Natural killer cell (primary cell): Measurements from ENCODE around the gene SEBOX. TPM values are rescaled to one million over a fixed set of nuclear protein-coding genes. Genes with fewer than 3 reads are reported as not detected.
A peak's percentile ranks its signal among the peaks of the same experiment; 100 is the strongest.

Experiments
- ATAC-seq, 3 donors: fragments of 150-1000 bp in 2 of 3; fragments of 200-7000 bp in 1 of 3; cut with Tn5 transposase; 1 replicate in 1 of 3; 2 replicates in 2 of 3; pipeline ENCODE4 v1.10.0; 2021; ENCODE audit warnings: mild to moderate bottlenecking in 2 of 3, moderate library complexity in 2 of 3
- DNase-seq, 2 donors: peaks; one replicate each; pipeline versions ENCODE4 v3.0.0 to v3.0.0-alpha.2; 2013 to 2021; ENCODE audit warnings: mixed read lengths in 1 of 2
- H3K27ac ChIP-seq: one replicate; pipeline ENCODE4 v1.5.1; 2013; ENCODE audit warnings: mild to moderate bottlenecking, low read length
- H3K27me3 ChIP-seq: one replicate; pipeline ENCODE4 v1.6.1; 2013; ENCODE audit warnings: low read length; ENCODE audit not compliant: control insufficient read depth, insufficient read depth
- H3K36me3 ChIP-seq: one replicate; pipeline ENCODE4 v1.6.1; 2013; ENCODE audit warnings: low read length; ENCODE audit not compliant: control insufficient read depth, insufficient read depth
- H3K4me1 ChIP-seq: one replicate; pipeline ENCODE4 v1.6.1; 2013; ENCODE audit warnings: low read length; ENCODE audit not compliant: control insufficient read depth, insufficient read depth
- H3K4me3 ChIP-seq: one replicate; pipeline ENCODE4 v1.5.1; 2013; ENCODE audit warnings: low read length
- H3K9me3 ChIP-seq: one replicate; pipeline ENCODE4 v1.6.1; 2013; ENCODE audit warnings: low read length; ENCODE audit not compliant: control insufficient read depth, insufficient read depth
- H3K27ac Mint-ChIP-seq, 2 donors: one replicate each; pipeline ENCODE4 v1.8.0; 2022; ENCODE audit warnings: mild to moderate bottlenecking in 2 of 2, mixed read lengths in 2 of 2, moderate library complexity in 1 of 2
- H3K27me3 Mint-ChIP-seq, 2 donors: one replicate each; pipeline ENCODE4 v1.8.0; 2022; ENCODE audit warnings: low read depth in 2 of 2, mixed read lengths in 2 of 2
- H3K36me3 Mint-ChIP-seq: one replicate; pipeline ENCODE4 v1.8.0; 2022; ENCODE audit warnings: mixed read lengths
- H3K4me1 Mint-ChIP-seq, 2 donors: one replicate each; pipeline ENCODE4 v1.8.0; 2022; ENCODE audit warnings: mixed read lengths in 2 of 2
- H3K4me3 Mint-ChIP-seq: one replicate; pipeline ENCODE4 v1.8.0; 2022; ENCODE audit warnings: mild to moderate bottlenecking, moderate library complexity, mixed read lengths
- H3K9me3 Mint-ChIP-seq, 2 donors: one replicate each; pipeline ENCODE4 v1.8.0; 2022; ENCODE audit warnings: mixed read lengths in 2 of 2
- CTCF ChIP-seq: fragments of 200-600 bp; IDR thresholded peaks from one replicate; pipeline ENCODE4 v1.8.0; 2022; ENCODE audit warnings: antibody characterized with exemption
- WGBS: methylation state at CpG from one replicate; pipeline ENCODE4 v1.1.7; 2013; ENCODE audit warnings: missing lambda C conversion rate; ENCODE audit not compliant: insufficient coverage; 5-methylcytosine and 5-hydroxymethylcytosine counted together
- intact Hi-C: fragments of 100-400 bp; cut with micrococcal nuclease; formaldehyde crosslinking; loops from one replicate; pipeline ENCODE4 v1.14.2; 2022
- total RNA-seq, 4 donors: library from RNA; stranded (reverse); fragments of 120-200 nt in 1 of 4; gene quantifications; one replicate each; pipeline versions ENCODE4 v1.2.3 to v1.2.4, GENCODE V29; 2013 to 2022

Gene SEBOX
- total RNA-seq, 3 donors from 2014 or later (not counting 1 experiment from before 2014, with no cell fraction given): not detected

GRCh38 chr17:28324267-28324745, 40.7 kb downstream of the SEBOX start:
- DNase-seq: no peak
- no peak for ATAC-seq

GRCh38 chr17:28320215-28321061, 44.6 kb downstream of the SEBOX start:
- no peak for DNase-seq
- no peaks in the 10 kb centered on the region for H3K9me3 ChIP-seq
- WGBS: 89% methylated on average over 8 of the region's 8 CpGs
- Mint-ChIP-seq H3K4me1 (peaks cover 25 to 28% of the 10 kb centered on the region in 2 donors), H3K9me3 (no peaks in the 10 kb centered on the region), H3K27ac (peak overlapping the region; percentile 78 to 90), H3K4me3 (peak overlapping the region; percentile 89), H3K27me3 (no peaks in the 10 kb centered on the region), H3K36me3 (no peaks in the 10 kb centered on the region)
- no peaks in the 10 kb centered on the region for H3K27me3 ChIP-seq
- H3K36me3 ChIP-seq: no peaks in the 10 kb centered on the region
- H3K4me3 ChIP-seq: no peak overlapping the region
- no peak overlapping the region for H3K27ac ChIP-seq
- intact Hi-C loops: no loop called here
- TF ChIP-seq CTCF: no peak
- no peak for ATAC-seq
- peaks cover 18% of the 10 kb centered on the region for H3K4me1 ChIP-seq

More at GRCh38 chr17:28324267-28324745, 40.7 kb downstream of the SEBOX start:
- Mint-ChIP-seq H3K4me3 (no peak overlapping the region), H3K36me3 (peaks cover 12% of the 10 kb centered on the region), H3K9me3 (no peaks in the 10 kb centered on the region), H3K4me1 (peaks cover 10 to 11% of the 10 kb centered on the region in 2 donors), H3K27me3 (no peaks in the 10 kb centered on the region), H3K27ac (no peak overlapping the region)
- no peak for TF ChIP-seq CTCF
- intact Hi-C loops: no loop called here
- no peak overlapping the region for H3K4me3 ChIP-seq
- no peaks in the 10 kb centered on the region for H3K9me3 ChIP-seq
- no peaks in the 10 kb centered on the region for H3K27me3 ChIP-seq
- H3K36me3 ChIP-seq: peaks cover 15% of the 10 kb centered on the region
- H3K4me1 ChIP-seq: peaks cover 5% of the 10 kb centered on the region
- 90% methylated on average over 4 of the region's 5 CpGs for WGBS
- no peak overlapping the region for H3K27ac ChIP-seq

GRCh38 chr17:28319598-28319935, 45.4 kb downstream of the SEBOX start:
- DNase-seq (no peak), ATAC-seq (no peak)
- Mint-ChIP-seq H3K4me3 (peak overlapping the region; percentile 89), H3K27ac (peak overlapping the region; percentile 78 to 90), H3K27me3 (no peaks in the 10 kb centered on the region), H3K4me1 (peaks cover 25 to 28% of the 10 kb centered on the region in 2 donors), H3K9me3 (no peaks in the 10 kb centered on the region), H3K36me3 (no peaks in the 10 kb centered on the region)
- no peak for TF ChIP-seq CTCF
- Histone ChIP-seq H3K36me3 (no peaks in the 10 kb centered on the region), H3K27ac (peak overlapping the region; percentile 19), H3K9me3 (no peaks in the 10 kb centered on the region), H3K4me3 (peak overlapping the region; percentile 77), H3K27me3 (no peaks in the 10 kb centered on the region), H3K4me1 (peaks cover 18% of the 10 kb centered on the region)
- intact Hi-C loops: loop anchor here (1.0 kb wide), 2 partner anchors 16 to 38 kb away; partner anchors contain the start of genes IFT20, POLDIP2 and TNFAIP1
- 7% methylated on average over 7 of the region's 7 CpGs for WGBS
